ENCODE results near the gene MAP2K4.

GRCh38 chr17:12074346-12074745 lies 53.7 kb downstream of the MAP2K4 start:
- TF ChIP-seq POLR2AphosphoS5 (IDR thresholded peaks at IDR 0.05): no peak
- TF ChIP-seq POLR2A (IDR thresholded peaks at IDR 0.05; ENCODE audit: low read depth): no peak
- TF ChIP-seq CTCF (IDR thresholded peaks at IDR 0.05): no peak
